Small intestine (tissue), 16 donors: ENCODE data around the gene UBB. TPM values are rescaled to one million over a fixed set of nuclear protein-coding genes. Genes with fewer than 3 reads are reported as not detected.
A peak's percentile ranks its signal among the peaks of the same experiment; 100 is the strongest.

Experiments used
- DNase-seq, 2 donors: peaks; one replicate each; pipeline versions ENCODE4 v3.0.0 to v3.0.0-alpha.2; 2013
- FAIRE-seq: peaks from 2 replicates; lab custom pipeline; 2012; peaks lifted over from hg19 to GRCh38; lab: Jason Lieb, UNC
- H3K27ac ChIP-seq, 3 donors: one replicate each; pipeline ENCODE4 v1.5.1; 2013; ENCODE audit warnings: low read length in 2 of 3, mild to moderate bottlenecking in 2 of 3, control low read depth in 1 of 3, inconsistent platforms in 1 of 3, low read depth in 1 of 3, moderate library complexity in 1 of 3
- H3K27me3 ChIP-seq, 3 donors: one replicate each; pipeline ENCODE4 v1.6.1; 2013; ENCODE audit warnings: low read length in 3 of 3, inconsistent platforms in 1 of 3; ENCODE audit not compliant: control insufficient read depth in 3 of 3, insufficient read depth in 3 of 3
- H3K36me3 ChIP-seq, 3 donors: one replicate each; pipeline ENCODE4 v1.6.1; 2013; ENCODE audit warnings: low read length in 3 of 3, inconsistent platforms in 1 of 3, low read depth in 1 of 3, mild to moderate bottlenecking in 1 of 3, moderate library complexity in 1 of 3; ENCODE audit not compliant: control insufficient read depth in 3 of 3, insufficient read depth in 2 of 3
- H3K4me1 ChIP-seq, 3 donors: one replicate each; pipeline ENCODE4 v1.6.1; 2013; ENCODE audit warnings: low read length in 2 of 3, inconsistent platforms in 1 of 3, low read depth in 1 of 3, mild to moderate bottlenecking in 1 of 3, moderate library complexity in 1 of 3; ENCODE audit not compliant: control insufficient read depth in 3 of 3, insufficient read depth in 2 of 3
- H3K4me3 ChIP-seq, 3 donors: one replicate each; pipeline ENCODE4 v1.5.1; 2013; ENCODE audit warnings: low read length in 3 of 3, control low read depth in 1 of 3, inconsistent platforms in 1 of 3, low read depth in 1 of 3, mild to moderate bottlenecking in 1 of 3, moderate library complexity in 1 of 3
- H3K9me3 ChIP-seq, 2 donors: one replicate each; pipeline ENCODE4 v1.6.1; 2013; ENCODE audit warnings: low read depth in 1 of 2, low read length in 1 of 2; ENCODE audit not compliant: control insufficient read depth in 2 of 2, insufficient read depth in 1 of 2
- WGBS, 3 donors: extraction: QIAGEN DNeasy Blood & Tissue Kit; methylation state at CpG; one replicate each; pipeline ENCODE4 v1.1.7; 2013; 5-methylcytosine and 5-hydroxymethylcytosine counted together
- long read RNA-seq, 10 donors: transcript quantifications; one replicate each; lab custom pipeline, GENCODE V29; 2026
- polyA plus RNA-seq, 4 donors: library from polyadenylated mRNA; stranded (reverse) in 3 of 4; unstranded in 1 of 4; fragments of 200-250 nt in 3 of 4; fragments of 120-200 nt in 1 of 4; gene quantifications; one replicate each; pipeline versions ENCODE4 v1.2.1 to v1.2.3, GENCODE V29; 2013
- donor health status: healthy with polysubstance abuse.
- donor health status: control.
- donor health status: control.
- donor health status: Bipolar disorder and iron deficiency.
- donor health status: healthy.

UBB gene
- 1,000 to 10,000 TPM; 1,011 to 2,335 (median 1,850) TPM for polyA plus RNA-seq
- long read RNA-seq, donor 1 = 0 reads
- long read RNA-seq, donor 2, transcript UBB-201 (2 exons, 1,225 nt) = major isoform, 371 of 378 reads
- long read RNA-seq, donor 2, partial matches to known transcripts = 5 of 378 reads
- long read RNA-seq, donor 2, other reads (novel, unspliced or antisense) = 0 of 378 reads
- long read RNA-seq, donor 3, transcript UBB-201 (2 exons, 1,225 nt) = major isoform, 533 of 545 reads
- long read RNA-seq, donor 3, partial matches to known transcripts = 9 of 545 reads
- long read RNA-seq, donor 3, other reads (novel, unspliced or antisense) = 0 of 545 reads
- long read RNA-seq, donor 4, transcript UBB-201 (2 exons, 1,225 nt) = major isoform, 19 of 19 reads
- long read RNA-seq, donor 4, partial matches to known transcripts = 0 of 19 reads
- long read RNA-seq, donor 4, other reads (novel, unspliced or antisense) = 0 of 19 reads
- long read RNA-seq, donor 5, transcript UBB-201 (2 exons, 1,225 nt) = major isoform, 124 of 231 reads
- long read RNA-seq, donor 5, partial matches to known transcripts = 107 of 231 reads
- long read RNA-seq, donor 5, other reads (novel, unspliced or antisense) = 0 of 231 reads
- long read RNA-seq, donor 6, transcript UBB-201 (2 exons, 1,225 nt) = major isoform, 432 of 434 reads
- long read RNA-seq, donor 6, partial matches to known transcripts = 0 of 434 reads
- long read RNA-seq, donor 6, other reads (novel, unspliced or antisense) = 0 of 434 reads
- long read RNA-seq, donor 7, transcript UBB-201 (2 exons, 1,225 nt) = major isoform, 1,362 of 1,402 reads
- long read RNA-seq, donor 7, transcript UBB-203 (2 exons, 1,012 nt) = minor isoform, 27 of 1,402 reads
- long read RNA-seq, donor 7, transcript UBB-202 (2 exons, 1,014 nt) = minor isoform, 8 of 1,402 reads
- long read RNA-seq, donor 7, partial matches to known transcripts = 0 of 1,402 reads
- long read RNA-seq, donor 7, other reads (novel, unspliced or antisense) = 0 of 1,402 reads
- long read RNA-seq, donor 8, transcript UBB-201 (2 exons, 1,225 nt) = major isoform, 48 of 54 reads
- long read RNA-seq, donor 8, partial matches to known transcripts = 6 of 54 reads
- long read RNA-seq, donor 8, other reads (novel, unspliced or antisense) = 0 of 54 reads
- long read RNA-seq, donor 9, transcript UBB-201 (2 exons, 1,225 nt) = major isoform, 126 of 126 reads
- long read RNA-seq, donor 9, partial matches to known transcripts = 0 of 126 reads
- long read RNA-seq, donor 9, other reads (novel, unspliced or antisense) = 0 of 126 reads
- long read RNA-seq, donor 10, transcript UBB-201 (2 exons, 1,225 nt) = major isoform, 779 of 1,028 reads
- long read RNA-seq, donor 10, partial matches to known transcripts = 246 of 1,028 reads
- long read RNA-seq, donor 10, other reads (novel, unspliced or antisense) = 0 of 1,028 reads

DNA sequence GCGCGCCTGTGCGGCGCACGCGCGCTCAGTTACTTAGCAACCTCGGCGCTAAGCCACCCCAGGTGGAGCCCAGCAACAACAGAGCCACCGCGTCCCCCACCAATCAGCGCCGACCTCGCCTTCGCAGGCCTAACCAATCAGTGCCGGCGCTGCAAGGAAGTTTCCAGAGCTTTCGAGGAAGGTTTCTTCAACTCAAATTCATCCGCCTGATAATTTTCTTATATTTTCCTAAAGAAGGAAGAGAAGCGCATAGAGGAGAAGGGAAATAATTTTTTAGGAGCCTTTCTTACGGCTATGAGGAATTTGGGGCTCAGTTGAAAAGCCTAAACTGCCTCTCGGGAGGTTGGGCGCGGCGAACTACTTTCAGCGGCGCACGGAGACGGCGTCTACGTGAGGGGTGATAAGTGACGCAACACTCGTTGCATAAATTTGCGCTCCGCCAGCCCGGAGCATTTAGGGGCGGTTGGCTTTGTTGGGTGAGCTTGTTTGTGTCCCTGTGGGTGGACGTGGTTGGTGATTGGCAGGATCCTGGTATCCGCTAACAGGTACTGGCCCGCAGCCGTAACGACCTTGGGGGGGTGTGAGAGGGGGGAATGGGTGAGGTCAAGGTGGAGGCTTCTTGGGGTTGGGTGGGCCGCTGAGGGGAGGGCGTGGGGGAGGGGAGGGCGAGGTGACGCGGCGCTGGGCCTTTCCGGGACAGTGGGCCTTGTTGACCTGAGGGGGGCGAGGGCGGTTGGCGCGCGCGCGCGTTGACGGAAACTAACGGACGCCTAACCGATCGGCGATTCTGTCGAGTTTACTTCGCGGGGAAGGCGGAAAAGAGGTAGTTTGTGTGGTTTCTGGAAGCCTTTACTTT is at the start of gene UBB:
TSS of gene UBB (plus strand) at position 452 of the 856 bp plus-strand sequence. CDS start 817 bp downstream, outside the sequence.
- no peaks in the 10 kb centered on the region for H3K9me3 ChIP-seq
- H3K36me3 ChIP-seq = peaks cover 0 to 20% (median 3%) of the 10 kb centered on the region in 3 donors
- DNase-seq (peak; percentile 97), FAIRE-seq (no peak)
- H3K27me3 ChIP-seq = no peaks in the 10 kb centered on the region
- peak within 1 kb of the TSS; percentile 62 to 90 (median 80) for H3K4me3 ChIP-seq
- H3K27ac ChIP-seq = peak within 1 kb of the TSS; percentile 61 to 96 (median 76)
- peaks cover 4 to 7% (median 7%) of the 10 kb centered on the region in 3 donors for H3K4me1 ChIP-seq
- WGBS, 3 donors = 0 to 1% (median 0%) methylated on average over 67 of the region's 67 CpGs

GRCh38 chr17:16338391-16338790 is 42.5 kb upstream of the UBB start:
- Histone ChIP-seq H3K27me3 (no peaks in the 10 kb centered on the region), H3K9me3 (peaks cover 0 to 2% of the 10 kb centered on the region in 2 donors), H3K27ac (no peak overlapping the region), H3K4me1 (peaks cover 0 to 9% (median 0%) of the 10 kb centered on the region in 3 donors), H3K36me3 (peaks cover 0 to 23% (median 5%) of the 10 kb centered on the region in 3 donors), H3K4me3 (no peak overlapping the region)
- 94 to 97% (median 95%) methylated on average over 3 of the region's 3 CpGs for WGBS, 3 donors
- DNase-seq (no peak), FAIRE-seq (no peak)

- no peak for FAIRE-seq
- DNase-seq = no peak
- peaks cover 0 to 7% (median 0%) of the 10 kb centered on the region in 3 donors for H3K4me1 ChIP-seq
- H3K27me3 ChIP-seq = no peaks in the 10 kb centered on the region
- H3K9me3 ChIP-seq = peaks cover 0 to 2% of the 10 kb centered on the region in 2 donors
- 96 to 100% (median 98%) methylated on average over 1 of the region's 1 CpG for WGBS, 3 donors
- H3K4me3 ChIP-seq = no peak overlapping the region
- H3K36me3 ChIP-seq = peaks cover 0 to 33% (median 8%) of the 10 kb centered on the region in 3 donors
- H3K27ac ChIP-seq = no peak overlapping the region
Measured at GRCh38 chr17:16339402-16339801, 41.5 kb upstream of the UBB start.

GRCh38 chr17:16339959-16340358 is 40.9 kb upstream of the UBB start:
- Histone ChIP-seq H3K27me3 (no peaks in the 10 kb centered on the region), H3K9me3 (peaks cover 0 to 2% of the 10 kb centered on the region in 2 donors), H3K4me3 (no peak overlapping the region), H3K27ac (no peak overlapping the region), H3K36me3 (peaks cover 0 to 39% (median 8%) of the 10 kb centered on the region in 3 donors), H3K4me1 (peaks cover 0 to 7% (median 0%) of the 10 kb centered on the region in 3 donors)
- 30 to 63% (median 62%) methylated on average over 1 of the region's 1 CpG for WGBS, 3 donors
- no peak for FAIRE-seq
- DNase-seq = no peak

DNA sequence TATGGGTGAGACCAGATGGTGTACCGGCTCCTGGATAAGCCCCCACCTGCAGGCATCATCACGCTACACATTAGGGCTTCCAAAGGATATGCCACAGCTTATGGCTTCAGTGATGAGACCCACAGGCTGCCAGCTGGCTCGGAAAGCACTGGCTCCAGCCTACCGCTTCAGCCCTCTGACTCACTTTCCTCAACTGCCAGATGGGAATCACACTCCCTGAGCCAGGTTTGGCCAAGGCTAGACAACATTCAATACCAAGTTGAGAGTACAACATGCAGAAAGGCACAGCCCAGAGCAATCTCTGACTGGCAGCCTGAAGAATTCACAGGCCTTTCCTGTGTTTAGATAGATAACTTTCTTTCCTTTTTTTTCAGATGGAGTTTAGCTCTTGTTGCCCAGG is 37.9 kb upstream of the UBB start:
- FAIRE-seq (no peak), DNase-seq (no peak)
- Histone ChIP-seq H3K9me3 (peaks cover 0 to 2% of the 10 kb centered on the region in 2 donors), H3K4me1 (peaks cover 0 to 7% (median 0%) of the 10 kb centered on the region in 3 donors), H3K27ac (no peak overlapping the region), H3K4me3 (no peak overlapping the region), H3K36me3 (peaks cover 4 to 57% (median 11%) of the 10 kb centered on the region in 3 donors), H3K27me3 (no peaks in the 10 kb centered on the region)
- WGBS, 3 donors = 94 to 99% (median 96%) methylated on average over 4 of the region's 4 CpGs

GRCh38 chr17:16343569-16343968 is 37.3 kb upstream of the UBB start:
- Histone ChIP-seq H3K9me3 (peaks cover 0 to 2% of the 10 kb centered on the region in 2 donors), H3K27ac (no peak overlapping the region), H3K27me3 (no peaks in the 10 kb centered on the region), H3K4me3 (no peak overlapping the region), H3K4me1 (peaks cover 0 to 7% (median 0%) of the 10 kb centered on the region in 3 donors), H3K36me3 (peaks cover 5 to 63% (median 14%) of the 10 kb centered on the region in 3 donors)
- 91 to 98% (median 92%) methylated on average over 3 of the region's 3 CpGs for WGBS, 3 donors
- DNase-seq (no peak), FAIRE-seq (no peak)

GRCh38 chr17:16345565-16345964 is 35.3 kb upstream of the UBB start:
- DNase-seq (no peak), FAIRE-seq (no peak)
- WGBS, 3 donors = 78 to 82% (median 78%) methylated on average over 5 of the region's 5 CpGs
- no peaks in the 10 kb centered on the region for H3K9me3 ChIP-seq
- H3K4me1 ChIP-seq = peaks cover 0 to 7% (median 0%) of the 10 kb centered on the region in 3 donors
- H3K36me3 ChIP-seq = peaks cover 6 to 74% (median 18%) of the 10 kb centered on the region in 3 donors
- no peak overlapping the region for H3K27ac ChIP-seq
- H3K27me3 ChIP-seq = no peaks in the 10 kb centered on the region
- H3K4me3 ChIP-seq = no peak overlapping the region
